CD14-positive monocyte (primary cell): ENCODE results near the gene IP6K2. TPM values are rescaled to one million over a fixed set of nuclear protein-coding genes. Genes with fewer than 3 reads are reported as not detected.

ENCODE experiments used
- DNase-seq, 3 donors: peaks; one replicate each; pipeline ENCODE4 v3.0.0-alpha.2; 2011 to 2022
- H2AFZ ChIP-seq: 2 replicates; pipeline ENCODE4 v1.6.0; 2012; ENCODE audit warnings: mild to moderate bottlenecking, low read depth, low read length, inconsistent platforms; ENCODE audit not compliant: insufficient read depth, poor library complexity, severe bottlenecking
- H3K27ac ChIP-seq, 2 donors: 1 replicate in 1 of 2; 2 replicates in 1 of 2; pipeline ENCODE4 v1.5.1; 2012 to 2013; ENCODE audit warnings: low read length in 2 of 2, control low read depth in 1 of 2, inconsistent platforms in 1 of 2, low read depth in 1 of 2, mild to moderate bottlenecking in 1 of 2
- H3K27me3 ChIP-seq, 2 donors: one replicate each; pipeline versions ENCODE4 v1.6.0 to v1.6.1; 2011 to 2013; ENCODE audit warnings: low read length in 2 of 2; ENCODE audit not compliant: control insufficient read depth in 2 of 2, insufficient read depth in 2 of 2
- H3K36me3 ChIP-seq, 2 donors: replicated peaks in 1 of 2; 1 replicate in 1 of 2; 2 replicates in 1 of 2; pipeline versions ENCODE4 v1.5.1 to v1.6.1; 2012 to 2013; ENCODE audit warnings: low read length in 2 of 2, control low read depth in 1 of 2, inconsistent platforms in 1 of 2, mild to moderate bottlenecking in 1 of 2; ENCODE audit not compliant: insufficient read depth in 2 of 2, control insufficient read depth in 1 of 2
- H3K4me1 ChIP-seq, 2 donors: 1 replicate in 1 of 2; 2 replicates in 1 of 2; pipeline versions ENCODE4 v1.5.1 to v1.6.1; 2012 to 2013; ENCODE audit warnings: low read length in 2 of 2, control low read depth in 1 of 2, inconsistent platforms in 1 of 2, mild to moderate bottlenecking in 1 of 2, moderate library complexity in 1 of 2; ENCODE audit not compliant: insufficient read depth in 2 of 2, control insufficient read depth in 1 of 2
- H3K4me2 ChIP-seq: replicated peaks from 2 replicates; pipeline ENCODE3; 2012; ENCODE audit warnings: low read length, moderate library complexity, mild to moderate bottlenecking; ENCODE audit not compliant: poor library complexity, severe bottlenecking; ENCODE audit errors: extremely low read depth
- H3K4me3 ChIP-seq, 3 experiments: fragments of 200-600 bp in 1 of 3; sonication (generic) in 1 of 3; replicated peaks in 1 of 3; 1 replicate in 2 of 3; 2 replicates in 1 of 3; pipeline ENCODE4 v1.5.1; 2011 to 2013; ENCODE audit warnings: low read length in 3 of 3, mild to moderate bottlenecking in 3 of 3, control low read depth in 2 of 3, low read depth in 2 of 3, inconsistent platforms in 1 of 3, moderate library complexity in 1 of 3
- H3K79me2 ChIP-seq: 2 replicates; pipeline ENCODE4 v1.6.0; 2012; ENCODE audit warnings: mild to moderate bottlenecking, control low read depth, inconsistent platforms, low read length, moderate library complexity; ENCODE audit not compliant: insufficient read depth
- H3K9ac ChIP-seq: 2 replicates; pipeline ENCODE4 v1.6.0; 2017; ENCODE audit warnings: low read length, mild to moderate bottlenecking; ENCODE audit not compliant: insufficient read depth, poor library complexity, severe bottlenecking
- H3K9me3 ChIP-seq, 2 donors: replicated peaks in 1 of 2; 1 replicate in 1 of 2; 2 replicates in 1 of 2; pipeline versions ENCODE4 v1.5.1 to v1.6.1; 2012 to 2013; ENCODE audit warnings: low read length in 2 of 2, control low read depth in 1 of 2; ENCODE audit not compliant: control insufficient read depth in 1 of 2, insufficient read depth in 1 of 2
- H4K20me1 ChIP-seq: 2 replicates; pipeline ENCODE4 v1.6.0; 2012; ENCODE audit warnings: mild to moderate bottlenecking, low read length, control low read depth, moderate library complexity; ENCODE audit not compliant: insufficient read depth
- H3K27ac Mint-ChIP-seq, 7 donors: one replicate each; pipeline ENCODE4 v1.8.0; 2020; ENCODE audit warnings: mild to moderate bottlenecking in 7 of 7, mixed read lengths in 7 of 7, moderate library complexity in 6 of 7, inconsistent platforms in 2 of 7
- H3K27me3 Mint-ChIP-seq, 3 donors: one replicate each; pipeline ENCODE4 v1.8.0; 2021 to 2022; ENCODE audit warnings: low read depth in 3 of 3, mild to moderate bottlenecking in 3 of 3, mixed read lengths in 3 of 3, moderate library complexity in 3 of 3, inconsistent platforms in 1 of 3
- H3K36me3 Mint-ChIP-seq, 2 donors: one replicate each; pipeline ENCODE4 v1.8.0; 2020; ENCODE audit warnings: mixed read lengths in 2 of 2, inconsistent platforms in 1 of 2, mild to moderate bottlenecking in 1 of 2
- H3K4me1 Mint-ChIP-seq: one replicate; pipeline ENCODE4 v1.8.0; 2020; ENCODE audit warnings: mild to moderate bottlenecking, mixed read lengths
- H3K4me3 Mint-ChIP-seq, 2 donors: one replicate each; pipeline ENCODE4 v1.8.0; 2020; ENCODE audit warnings: mild to moderate bottlenecking in 2 of 2, mixed read lengths in 2 of 2, moderate library complexity in 1 of 2
- H3K9me3 Mint-ChIP-seq, 7 donors: one replicate each; pipeline ENCODE4 v1.8.0; 2020 to 2022; ENCODE audit warnings: mixed read lengths in 7 of 7, mild to moderate bottlenecking in 6 of 7, moderate library complexity in 6 of 7, inconsistent platforms in 2 of 7
- CTCF ChIP-seq: fragments of 200-600 bp; IDR thresholded peaks from one replicate; pipeline ENCODE4 v1.8.0; 2022; ENCODE audit warnings: antibody characterized with exemption, mild to moderate bottlenecking
- WGBS: methylation state at CpG from one replicate; pipeline ENCODE4 v1.1.5; 2013; ENCODE audit warnings: missing lambda C conversion rate; ENCODE audit not compliant: insufficient coverage; 5-methylcytosine and 5-hydroxymethylcytosine counted together
- intact Hi-C, 2 donors: fragments of 100-400 bp; cut with micrococcal nuclease; formaldehyde crosslinking; loops; one replicate each; pipeline versions ENCODE4 v1.15.0 to v1.15.1; 2023
- polyA plus RNA-seq, 3 donors: library from polyadenylated mRNA; depleted of rRNA in 1 of 3; unstranded in 2 of 3; stranded (reverse) in 1 of 3; fragments of 300-500 nt in 2 of 3; fragments of >200 nt in 1 of 3; fragmentation: Illumina TruSeq in 2 of 3; gene quantifications; 1 replicate in 2 of 3; 2 replicates in 1 of 3; pipeline ENCODE4 v1.2.3, GENCODE V29; 2012 to 2021

The IP6K2 gene
- polyA plus RNA-seq, 3 donors = 16.5 to 53.8 (median 18.7) TPM

GRCh38 chr3:48688737-48689075 is 28.3 kb downstream of the IP6K2 start:
- H3K4me1 Mint-ChIP-seq = peaks cover 28% of the 10 kb centered on the region
- Histone ChIP-seq H3K9me3 (no peaks in the 10 kb centered on the region), H3K36me3 (peaks cover 58 to 65% of the 10 kb centered on the region in 2 donors), H3K4me3 (no peak overlapping the region), H2AFZ (no peak overlapping the region), H3K4me1 (peaks cover 18 to 25% of the 10 kb centered on the region in 2 donors), H4K20me1 (peaks cover 57% of the 10 kb centered on the region), H3K27me3 (no peaks in the 10 kb centered on the region), H3K79me2 (peaks cover 21% of the 10 kb centered on the region), H3K9ac (no peak overlapping the region), H3K27ac (no peak overlapping the region), H3K4me2 (no peak overlapping the region)
- no peak for DNase-seq
- WGBS = no CpG with 5 or more reads among the region's 3 CpGs
- TF ChIP-seq CTCF = no peak
- intact Hi-C loops = loop anchor here (5.0 to 10.0 kb wide), 4 partner anchors 134 to 414 kb away; partner anchors contain the start of gene PFKFB4 (in 1 of the 2)
- no peaks in the 10 kb centered on the region for H3K9me3 Mint-ChIP-seq
- H3K4me3 Mint-ChIP-seq = no peak overlapping the region
- H3K36me3 Mint-ChIP-seq = peaks cover 49 to 63% of the 10 kb centered on the region in 2 donors
- H3K27me3 Mint-ChIP-seq = peaks cover 0 to 5% (median 3%) of the 10 kb centered on the region in 3 donors
- peak overlapping the region in 1 of 7 donors; percentile 40 for H3K27ac Mint-ChIP-seq

DNA sequence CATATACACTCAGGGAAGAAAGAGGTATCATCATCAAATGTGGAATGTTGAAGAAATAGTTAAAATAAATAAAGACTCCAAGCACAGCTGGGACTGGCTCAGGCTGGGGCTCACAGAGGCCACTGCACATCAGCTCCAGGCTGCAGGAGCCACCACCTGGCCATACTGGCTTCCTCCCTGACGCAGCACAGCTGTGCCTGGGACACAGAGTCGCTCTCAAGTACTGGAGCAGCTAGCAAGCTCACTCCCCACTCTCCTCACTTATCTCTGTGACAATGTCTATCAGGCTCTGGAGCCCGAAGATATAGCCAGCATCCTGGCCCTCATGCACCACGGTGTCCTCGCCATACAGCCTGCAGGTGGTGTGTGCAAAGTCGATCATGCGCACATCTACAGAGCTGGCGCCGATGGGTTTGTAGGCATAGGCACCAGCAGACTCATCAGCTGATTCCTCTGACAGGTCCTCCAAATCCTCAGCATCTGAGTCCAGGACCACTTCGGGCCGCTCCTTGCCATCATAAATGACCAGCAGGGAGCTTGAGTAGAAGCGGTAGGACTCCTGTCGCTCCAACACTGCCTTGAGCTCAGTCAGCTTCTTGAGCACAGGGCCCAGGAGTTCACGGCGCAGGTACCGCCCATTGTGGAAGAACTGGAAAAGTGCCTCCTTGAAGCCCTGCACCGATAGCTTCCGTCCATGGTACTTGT is 28.8 kb downstream of the IP6K2 start:
- intact Hi-C loops = loop anchor here (5.0 to 10.0 kb wide), 4 partner anchors 133 to 413 kb away; partner anchors contain the start of gene PFKFB4 (in 1 of the 2)

More for the DNA sequence above, 28.8 kb downstream of the IP6K2 start:
- no peak for TF ChIP-seq CTCF
- Mint-ChIP-seq H3K4me1 (peaks cover 34% of the 10 kb centered on the region), H3K27ac (peak overlapping the region in 1 of 7 donors; percentile 8), H3K27me3 (peaks cover 0 to 5% (median 3%) of the 10 kb centered on the region in 3 donors), H3K4me3 (no peak overlapping the region), H3K9me3 (no peaks in the 10 kb centered on the region), H3K36me3 (peaks cover 44 to 58% of the 10 kb centered on the region in 2 donors)
- WGBS = 96% methylated on average over 18 of the region's 18 CpGs
- peaks cover 52% of the 10 kb centered on the region for H4K20me1 ChIP-seq
- no peak overlapping the region for H2AFZ ChIP-seq
- no peak overlapping the region for H3K9ac ChIP-seq
- peaks cover 18% of the 10 kb centered on the region for H3K79me2 ChIP-seq
- no peaks in the 10 kb centered on the region for H3K9me3 ChIP-seq
- no peaks in the 10 kb centered on the region for H3K27me3 ChIP-seq
- peaks cover 18 to 25% of the 10 kb centered on the region in 2 donors for H3K4me1 ChIP-seq
- H3K27ac ChIP-seq = no peak overlapping the region
- H3K4me2 ChIP-seq = no peak overlapping the region
- DNase-seq = no peak
- H3K4me3 ChIP-seq = no peak overlapping the region
- H3K36me3 ChIP-seq = peaks cover 52 to 60% of the 10 kb centered on the region in 2 donors
